Natural killer cell (primary cell): ENCODE data around the gene HOXC9. TPM values are rescaled to one million over a fixed set of nuclear protein-coding genes. Genes with fewer than 3 reads are reported as not detected.

Experiments used
- ATAC-seq, 3 donors: fragments of 150-1000 bp in 2 of 3; fragments of 200-7000 bp in 1 of 3; cut with Tn5 transposase; 1 replicate in 1 of 3; 2 replicates in 2 of 3; pipeline ENCODE4 v1.10.0; 2021; ENCODE audit warnings: mild to moderate bottlenecking in 2 of 3, moderate library complexity in 2 of 3
- DNase-seq, 2 donors: peaks; one replicate each; pipeline versions ENCODE4 v3.0.0 to v3.0.0-alpha.2; 2013 to 2021; ENCODE audit warnings: mixed read lengths in 1 of 2
- H3K27ac ChIP-seq: one replicate; pipeline ENCODE4 v1.5.1; 2013; ENCODE audit warnings: mild to moderate bottlenecking, low read length
- H3K27me3 ChIP-seq: one replicate; pipeline ENCODE4 v1.6.1; 2013; ENCODE audit warnings: low read length; ENCODE audit not compliant: control insufficient read depth, insufficient read depth
- H3K36me3 ChIP-seq: one replicate; pipeline ENCODE4 v1.6.1; 2013; ENCODE audit warnings: low read length; ENCODE audit not compliant: control insufficient read depth, insufficient read depth
- H3K4me1 ChIP-seq: one replicate; pipeline ENCODE4 v1.6.1; 2013; ENCODE audit warnings: low read length; ENCODE audit not compliant: control insufficient read depth, insufficient read depth
- H3K4me3 ChIP-seq: one replicate; pipeline ENCODE4 v1.5.1; 2013; ENCODE audit warnings: low read length
- H3K9me3 ChIP-seq: one replicate; pipeline ENCODE4 v1.6.1; 2013; ENCODE audit warnings: low read length; ENCODE audit not compliant: control insufficient read depth, insufficient read depth
- H3K27ac Mint-ChIP-seq, 2 donors: one replicate each; pipeline ENCODE4 v1.8.0; 2022; ENCODE audit warnings: mild to moderate bottlenecking in 2 of 2, mixed read lengths in 2 of 2, moderate library complexity in 1 of 2
- H3K27me3 Mint-ChIP-seq, 2 donors: one replicate each; pipeline ENCODE4 v1.8.0; 2022; ENCODE audit warnings: low read depth in 2 of 2, mixed read lengths in 2 of 2
- H3K36me3 Mint-ChIP-seq: one replicate; pipeline ENCODE4 v1.8.0; 2022; ENCODE audit warnings: mixed read lengths
- H3K4me1 Mint-ChIP-seq, 2 donors: one replicate each; pipeline ENCODE4 v1.8.0; 2022; ENCODE audit warnings: mixed read lengths in 2 of 2
- H3K4me3 Mint-ChIP-seq: one replicate; pipeline ENCODE4 v1.8.0; 2022; ENCODE audit warnings: mild to moderate bottlenecking, moderate library complexity, mixed read lengths
- H3K9me3 Mint-ChIP-seq, 2 donors: one replicate each; pipeline ENCODE4 v1.8.0; 2022; ENCODE audit warnings: mixed read lengths in 2 of 2
- WGBS: methylation state at CpG from one replicate; pipeline ENCODE4 v1.1.7; 2013; ENCODE audit warnings: missing lambda C conversion rate; ENCODE audit not compliant: insufficient coverage; 5-methylcytosine and 5-hydroxymethylcytosine counted together
- intact Hi-C: fragments of 100-400 bp; cut with micrococcal nuclease; formaldehyde crosslinking; loops from one replicate; pipeline ENCODE4 v1.14.2; 2022
- total RNA-seq, 4 donors: library from RNA; stranded (reverse); fragments of 120-200 nt in 1 of 4; gene quantifications; one replicate each; pipeline versions ENCODE4 v1.2.3 to v1.2.4, GENCODE V29; 2013 to 2022
- TF ChIP-seq, protein P1 (sequence below): fragments of 200-600 bp; IDR thresholded peaks from one replicate; pipeline ENCODE4 v1.8.0; 2022; ENCODE audit warnings: antibody characterized with exemption

HOXC9 gene
- not detected for total RNA-seq
- total RNA-seq (2013): not detected

GRCh38 chr12:54000116-54001114 is at the start of gene HOXC9:
Gene HOXC9, plus strand, starts transcription at chr12:54000161. Its CDS starts 28 bp downstream, at chr12:54000189.
- Histone ChIP-seq H3K27me3 (peaks cover 92% of the 10 kb centered on the region), H3K27ac (no peak within 1 kb of the TSS), H3K9me3 (peaks cover 5% of the 10 kb centered on the region), H3K36me3 (no peaks in the 10 kb centered on the region), H3K4me1 (peaks cover 35% of the 10 kb centered on the region), H3K4me3 (no peak within 1 kb of the TSS)
- peak within 1 kb of the TSS in 1 of 2 donors; percentile 23 for H3K27ac Mint-ChIP-seq
- H3K4me1 Mint-ChIP-seq: peaks cover 25 to 26% of the 10 kb centered on the region in 2 donors
- H3K9me3 Mint-ChIP-seq: no peaks in the 10 kb centered on the region
- TF ChIP-seq, protein P1, sequence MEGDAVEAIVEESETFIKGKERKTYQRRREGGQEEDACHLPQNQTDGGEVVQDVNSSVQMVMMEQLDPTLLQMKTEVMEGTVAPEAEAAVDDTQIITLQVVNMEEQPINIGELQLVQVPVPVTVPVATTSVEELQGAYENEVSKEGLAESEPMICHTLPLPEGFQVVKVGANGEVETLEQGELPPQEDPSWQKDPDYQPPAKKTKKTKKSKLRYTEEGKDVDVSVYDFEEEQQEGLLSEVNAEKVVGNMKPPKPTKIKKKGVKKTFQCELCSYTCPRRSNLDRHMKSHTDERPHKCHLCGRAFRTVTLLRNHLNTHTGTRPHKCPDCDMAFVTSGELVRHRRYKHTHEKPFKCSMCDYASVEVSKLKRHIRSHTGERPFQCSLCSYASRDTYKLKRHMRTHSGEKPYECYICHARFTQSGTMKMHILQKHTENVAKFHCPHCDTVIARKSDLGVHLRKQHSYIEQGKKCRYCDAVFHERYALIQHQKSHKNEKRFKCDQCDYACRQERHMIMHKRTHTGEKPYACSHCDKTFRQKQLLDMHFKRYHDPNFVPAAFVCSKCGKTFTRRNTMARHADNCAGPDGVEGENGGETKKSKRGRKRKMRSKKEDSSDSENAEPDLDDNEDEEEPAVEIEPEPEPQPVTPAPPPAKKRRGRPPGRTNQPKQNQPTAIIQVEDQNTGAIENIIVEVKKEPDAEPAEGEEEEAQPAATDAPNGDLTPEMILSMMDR: no peak
- DNase-seq (no peak), ATAC-seq (no peak)
- H3K27me3 Mint-ChIP-seq: peaks cover 77 to 88% of the 10 kb centered on the region in 2 donors
- H3K4me3 Mint-ChIP-seq: peak within 1 kb of the TSS; percentile 47
- 6% methylated on average over 86 of the region's 87 CpGs for WGBS
- intact Hi-C loops: no loop called here
- H3K36me3 Mint-ChIP-seq: no peaks in the 10 kb centered on the region

GRCh38 chr12:53950437-53950773 is 49.6 kb upstream of the HOXC9 start:
- intact Hi-C loops: no loop called here
- peaks cover 3% of the 10 kb centered on the region for H3K9me3 ChIP-seq
- 11% methylated on average over 7 of the region's 10 CpGs for WGBS

DNA sequence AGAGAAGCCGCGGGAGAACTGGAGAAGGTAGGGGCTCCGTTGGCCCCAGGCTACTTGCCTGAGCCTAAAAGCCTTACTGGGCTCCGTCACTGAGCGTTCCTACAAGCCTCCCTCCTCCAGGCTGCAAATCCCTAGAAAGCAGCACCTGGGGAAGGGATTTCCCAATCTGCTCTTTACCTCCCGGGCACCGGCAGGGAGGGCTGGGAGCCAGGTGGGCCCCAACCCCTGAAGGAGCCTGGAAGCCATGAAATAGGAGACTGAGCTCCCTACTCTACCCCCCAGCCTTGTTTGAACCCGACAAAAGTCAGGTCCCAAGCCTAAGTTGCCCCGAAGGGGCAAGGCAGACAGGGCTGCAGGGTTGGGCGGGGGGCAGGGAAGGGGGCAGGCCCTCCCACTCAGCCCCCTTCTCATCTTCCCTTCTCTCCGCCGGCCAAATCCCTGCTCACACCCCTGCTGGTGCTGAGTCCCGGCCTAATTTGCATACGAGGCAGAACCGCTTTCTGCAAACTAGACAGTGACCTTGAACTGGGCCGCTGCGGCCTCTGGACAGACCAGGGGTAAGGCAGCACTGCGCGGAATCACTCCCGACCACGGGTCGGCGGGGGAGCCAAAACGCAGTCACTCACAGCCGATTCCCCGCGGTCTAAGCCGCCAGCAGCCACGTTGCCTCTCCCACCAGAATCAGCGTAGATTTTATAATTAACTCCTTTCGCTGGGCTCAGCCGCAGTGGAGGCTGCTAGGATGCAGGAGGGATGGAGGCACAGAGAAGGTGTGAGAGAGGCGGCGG is 49.0 kb upstream of the HOXC9 start:
- Mint-ChIP-seq H3K9me3 (no peaks in the 10 kb centered on the region), H3K4me1 (peaks cover 4 to 5% of the 10 kb centered on the region in 2 donors), H3K27me3 (peaks cover 67 to 78% of the 10 kb centered on the region in 2 donors), H3K4me3 (peak overlapping the region; percentile 17), H3K27ac (peak overlapping the region in 1 of 2 donors; percentile 75), H3K36me3 (no peaks in the 10 kb centered on the region)
- TF ChIP-seq, protein P1: no peak
- Histone ChIP-seq H3K4me3 (no peak overlapping the region), H3K36me3 (no peaks in the 10 kb centered on the region), H3K27ac (no peak overlapping the region), H3K9me3 (peaks cover 5% of the 10 kb centered on the region), H3K27me3 (peaks cover 83% of the 10 kb centered on the region), H3K4me1 (peaks cover 18% of the 10 kb centered on the region)
- intact Hi-C loops: no loop called here
- ATAC-seq: no peak
- WGBS: 8% methylated on average over 34 of the region's 34 CpGs
- no peak for DNase-seq

More at GRCh38 chr12:53950437-53950773, 49.6 kb upstream of the HOXC9 start:
- TF ChIP-seq, protein P1: no peak
- Histone ChIP-seq H3K36me3 (no peaks in the 10 kb centered on the region), H3K4me1 (peaks cover 12% of the 10 kb centered on the region), H3K4me3 (no peak overlapping the region), H3K27me3 (peaks cover 82% of the 10 kb centered on the region), H3K27ac (no peak overlapping the region)
- no peak overlapping the region for H3K4me3 Mint-ChIP-seq
- H3K27ac Mint-ChIP-seq: no peak overlapping the region
- no peaks in the 10 kb centered on the region for H3K36me3 Mint-ChIP-seq
- H3K4me1 Mint-ChIP-seq: peaks cover 0 to 5% of the 10 kb centered on the region in 2 donors
- no peak for DNase-seq
- H3K27me3 Mint-ChIP-seq: peaks cover 67 to 78% of the 10 kb centered on the region in 2 donors
- ATAC-seq: no peak
- no peaks in the 10 kb centered on the region for H3K9me3 Mint-ChIP-seq
